Hematopoietic multipotent progenitor cell treated with erythropoietin and hydrocortisone succinate and interleukin-3 and kit ligand, for 6 days (in vitro differentiated cells): ENCODE measurements around the gene COL5A1.
"Not testable (repeated sequence)": the region's sequence is repeated elsewhere in the genome, so short reads cannot be mapped to it uniquely, and the experiment has no call there.

ENCODE experiments used
- DNase-seq: peaks from one replicate; pipeline ENCODE4 v3.0.0-alpha.2; 2015

Gene COL5A1

GRCh38 chr9:134641990-134642384 lies 384 bp downstream of the COL5A1 start:
- DNase-seq, result no peak

DNA sequence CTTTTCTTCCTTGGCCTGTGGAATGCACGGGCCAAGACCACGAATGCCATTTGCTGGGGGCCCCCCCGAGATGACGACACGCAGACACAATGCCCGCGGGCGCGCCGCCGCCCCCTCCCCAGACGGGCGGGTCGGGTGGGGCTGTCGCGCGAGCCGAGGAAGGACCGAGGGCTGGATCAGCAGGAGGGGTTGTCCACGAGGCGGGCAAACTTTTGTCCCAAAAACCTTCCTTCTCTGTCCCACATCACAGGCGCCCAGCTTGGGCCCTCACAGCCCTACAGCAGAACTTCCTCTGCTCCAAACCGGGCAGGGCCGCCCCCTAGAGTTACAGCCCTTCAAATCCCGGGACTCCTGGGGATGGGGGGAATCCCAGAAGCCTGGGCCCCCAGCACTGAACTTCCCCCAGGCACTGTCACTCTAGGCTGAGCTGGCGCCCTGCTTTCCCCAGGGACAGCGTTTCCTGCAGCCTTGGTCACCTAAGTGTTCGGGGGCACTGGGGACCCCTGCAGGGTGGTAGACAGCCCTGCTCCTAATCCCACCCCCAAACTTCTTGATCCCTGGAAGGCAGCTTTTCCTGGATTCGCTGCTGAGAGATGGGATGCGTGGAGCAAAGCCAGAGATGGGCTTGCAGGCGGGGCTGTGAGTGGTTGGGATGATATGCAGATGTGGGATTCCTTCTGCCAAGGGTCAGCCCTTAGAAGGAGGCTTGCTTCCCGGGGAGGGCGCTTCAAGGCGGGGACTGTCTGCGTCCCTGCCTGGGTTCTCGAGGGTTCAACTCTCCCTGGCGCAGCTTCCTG lies 980 bp downstream of the COL5A1 start:
- DNase-seq, result no peak

DNA sequence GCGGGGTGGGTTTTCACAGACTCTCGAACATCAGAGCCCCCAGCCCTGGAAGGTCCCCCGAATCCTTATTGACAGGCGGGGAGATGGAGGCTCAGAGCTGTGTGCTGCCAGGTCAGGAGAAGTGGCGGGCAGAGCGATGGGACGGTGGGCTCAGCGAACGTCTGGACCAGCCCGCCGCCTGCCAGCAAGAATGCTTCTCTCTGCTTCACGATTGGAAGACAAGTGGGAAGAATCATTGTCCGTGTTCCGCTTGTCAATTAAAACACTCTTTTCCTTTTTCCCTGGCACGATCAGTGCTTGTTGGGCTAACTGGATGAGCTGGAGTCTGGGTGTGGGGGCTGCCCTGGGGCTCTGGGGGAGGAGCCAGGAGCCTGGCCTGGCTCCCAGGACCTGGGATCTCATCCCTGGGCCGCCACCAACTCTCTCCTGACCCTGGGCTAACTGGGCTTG lies 1.6 kb downstream of the COL5A1 start:
- DNase-seq, result no peak

- not testable (repeated sequence) for DNase-seq
These were observed 2.8 kb downstream of the COL5A1 start for GRCh38 chr9:134644401-134644724.

DNA sequence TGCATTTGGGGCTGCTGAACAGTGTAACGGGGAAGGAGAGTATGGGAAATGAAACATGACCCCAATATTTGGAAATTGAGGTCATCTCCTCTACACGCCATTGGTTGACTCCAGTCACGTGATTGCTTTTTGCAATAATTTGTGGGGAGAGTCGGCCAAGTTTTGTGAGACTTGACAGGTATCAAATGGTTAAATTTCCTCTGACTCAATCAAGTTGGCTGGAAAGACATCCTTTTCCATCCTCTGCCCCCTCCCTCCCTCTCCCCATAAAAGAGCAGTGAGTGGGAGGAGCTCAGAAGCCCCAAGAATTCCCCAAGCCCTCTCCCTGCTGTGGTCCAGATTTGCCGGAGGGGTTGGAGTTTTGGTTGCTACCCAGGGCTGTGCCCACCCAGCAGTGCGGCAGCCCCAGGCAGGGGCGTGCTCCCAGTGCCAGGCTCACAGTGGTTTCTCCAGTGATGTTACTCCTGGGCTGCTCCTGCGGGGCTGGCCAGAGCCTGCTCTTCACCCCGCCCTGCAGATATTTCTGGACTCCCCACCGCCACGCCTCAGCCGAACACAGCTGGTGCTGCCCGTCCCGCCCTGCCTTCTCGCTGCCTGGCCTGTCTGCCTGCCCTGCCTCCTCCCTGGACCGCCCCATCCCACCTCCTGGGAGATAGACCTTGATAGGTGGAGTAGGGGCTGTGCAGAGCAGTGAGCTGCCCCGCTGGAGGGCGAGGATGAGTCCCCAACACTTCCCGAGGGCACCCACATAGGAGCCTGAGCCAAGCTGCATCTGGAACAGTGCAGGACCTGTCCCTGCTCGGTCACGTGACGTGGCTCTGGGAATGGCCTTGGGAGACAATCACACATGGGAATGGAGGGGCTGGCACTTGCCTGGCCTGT lies 3.4 kb downstream of the COL5A1 start:
- no peak for DNase-seq

GRCh38 chr9:134645607-134646365 lies 4.2 kb downstream of the COL5A1 start:
- DNase-seq, result no peak

- no peak for DNase-seq
These were observed 5.9 kb downstream of the COL5A1 start for GRCh38 chr9:134647359-134648080.

DNA sequence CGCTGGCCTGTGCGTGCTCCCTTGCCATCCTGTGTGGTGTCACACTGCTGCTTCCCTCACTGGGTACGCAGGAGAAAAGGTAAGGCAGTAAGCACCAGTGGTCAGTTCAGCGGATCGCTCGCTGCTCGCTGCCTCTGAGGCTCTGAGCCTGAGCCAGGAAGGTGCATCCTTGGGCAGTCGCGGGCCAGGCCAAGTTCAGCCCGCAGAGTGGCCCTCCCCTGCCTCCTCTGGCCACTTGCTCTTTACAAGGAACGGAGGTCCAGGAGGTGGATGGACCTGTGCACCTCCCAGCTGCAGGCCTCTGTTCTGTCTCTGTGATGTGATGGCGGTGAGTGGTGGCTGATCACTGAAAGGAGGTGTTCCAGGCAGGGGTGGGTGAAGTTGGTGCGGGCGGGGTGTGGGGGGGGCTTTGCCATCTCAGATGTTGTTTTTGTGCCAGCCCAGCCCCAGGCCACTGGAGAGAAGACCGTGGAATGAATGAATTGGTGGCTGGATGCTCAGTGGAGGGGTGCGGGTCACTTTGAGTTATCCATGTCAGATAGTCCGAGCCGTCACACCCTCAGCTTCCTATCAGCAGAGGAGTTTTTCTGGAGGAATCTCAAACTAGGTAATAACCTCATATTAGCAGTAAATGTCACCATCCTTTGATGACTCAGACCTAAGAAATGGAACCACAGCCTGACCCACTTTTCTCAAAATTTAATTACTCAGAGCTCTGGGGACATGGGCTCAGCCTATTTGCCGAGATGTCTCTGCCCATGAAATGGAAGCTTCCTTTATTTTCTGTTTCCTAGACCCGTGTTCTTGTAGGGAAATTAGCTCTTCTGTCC lies 7.3 kb downstream of the COL5A1 start:
- no peak for DNase-seq

DNA sequence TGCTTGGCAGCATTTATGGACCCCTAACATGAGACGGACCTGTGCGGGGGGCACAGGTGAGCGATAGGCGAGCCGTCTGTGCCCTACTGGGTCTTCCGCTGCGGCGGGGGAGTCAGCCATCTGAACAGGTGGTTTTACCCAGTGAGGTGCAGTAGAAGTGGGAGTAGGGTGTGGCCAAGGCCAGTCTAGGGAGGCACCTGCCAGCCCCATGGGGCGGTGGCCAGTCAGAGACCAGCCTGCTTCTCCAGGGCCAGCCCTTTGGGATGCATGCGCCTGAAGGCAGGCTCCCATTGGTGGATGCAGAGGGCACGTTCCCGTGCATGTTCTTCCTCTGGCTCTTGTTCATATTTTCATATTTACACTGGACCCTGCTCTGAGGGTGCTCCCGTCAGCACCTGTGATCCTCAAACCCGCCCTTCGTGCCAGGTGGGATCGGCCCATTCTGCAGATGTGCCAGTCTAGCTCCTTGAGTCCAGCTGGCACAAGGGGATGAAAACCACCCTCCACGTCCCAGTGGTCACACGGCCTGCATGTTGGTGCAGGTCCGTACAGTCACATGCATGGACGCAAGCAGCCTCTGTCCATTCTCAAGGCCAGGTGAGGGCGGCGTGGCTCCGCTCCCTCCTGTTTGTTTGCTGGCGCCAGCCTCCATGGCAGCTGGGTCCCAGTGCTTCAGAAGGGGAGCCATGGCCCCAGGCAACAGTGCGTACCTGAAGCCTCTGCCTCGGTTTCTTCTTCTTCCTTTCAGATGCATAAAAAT lies 9.0 kb downstream of the COL5A1 start:
- DNase-seq, result no peak

DNA sequence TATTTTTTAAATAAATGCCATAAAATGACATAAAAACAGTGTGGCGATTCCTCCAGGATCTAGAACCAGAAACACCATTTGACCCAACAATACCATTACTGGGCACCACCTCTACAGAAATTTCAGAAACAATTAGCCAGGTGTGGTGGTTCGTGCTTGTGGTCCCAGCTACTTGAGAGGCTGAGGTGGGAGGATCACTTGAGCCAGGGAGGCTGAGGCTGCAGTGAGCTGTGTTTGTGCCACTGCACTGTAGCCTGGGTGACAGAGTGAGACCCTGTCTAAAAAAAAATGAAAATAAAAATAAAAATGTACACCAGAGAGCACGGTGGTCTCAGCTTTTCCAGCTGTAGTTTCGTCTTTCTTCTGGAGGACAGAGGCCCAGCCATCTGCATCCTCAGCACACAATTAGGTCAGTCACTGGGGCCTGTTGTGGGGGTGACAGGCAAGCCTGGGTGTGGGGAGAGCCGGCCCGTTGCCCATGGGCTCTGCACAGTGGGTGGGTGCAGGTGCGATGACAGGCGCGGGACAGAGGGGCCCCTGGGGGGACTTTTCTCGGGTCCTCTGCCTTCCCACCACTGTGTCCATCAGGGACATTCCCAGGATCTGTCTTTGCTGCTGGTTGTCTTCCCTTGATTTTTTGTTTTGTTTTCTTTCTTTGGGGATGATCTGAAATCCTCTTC lies 9.8 kb downstream of the COL5A1 start:
- no peak for DNase-seq

DNA sequence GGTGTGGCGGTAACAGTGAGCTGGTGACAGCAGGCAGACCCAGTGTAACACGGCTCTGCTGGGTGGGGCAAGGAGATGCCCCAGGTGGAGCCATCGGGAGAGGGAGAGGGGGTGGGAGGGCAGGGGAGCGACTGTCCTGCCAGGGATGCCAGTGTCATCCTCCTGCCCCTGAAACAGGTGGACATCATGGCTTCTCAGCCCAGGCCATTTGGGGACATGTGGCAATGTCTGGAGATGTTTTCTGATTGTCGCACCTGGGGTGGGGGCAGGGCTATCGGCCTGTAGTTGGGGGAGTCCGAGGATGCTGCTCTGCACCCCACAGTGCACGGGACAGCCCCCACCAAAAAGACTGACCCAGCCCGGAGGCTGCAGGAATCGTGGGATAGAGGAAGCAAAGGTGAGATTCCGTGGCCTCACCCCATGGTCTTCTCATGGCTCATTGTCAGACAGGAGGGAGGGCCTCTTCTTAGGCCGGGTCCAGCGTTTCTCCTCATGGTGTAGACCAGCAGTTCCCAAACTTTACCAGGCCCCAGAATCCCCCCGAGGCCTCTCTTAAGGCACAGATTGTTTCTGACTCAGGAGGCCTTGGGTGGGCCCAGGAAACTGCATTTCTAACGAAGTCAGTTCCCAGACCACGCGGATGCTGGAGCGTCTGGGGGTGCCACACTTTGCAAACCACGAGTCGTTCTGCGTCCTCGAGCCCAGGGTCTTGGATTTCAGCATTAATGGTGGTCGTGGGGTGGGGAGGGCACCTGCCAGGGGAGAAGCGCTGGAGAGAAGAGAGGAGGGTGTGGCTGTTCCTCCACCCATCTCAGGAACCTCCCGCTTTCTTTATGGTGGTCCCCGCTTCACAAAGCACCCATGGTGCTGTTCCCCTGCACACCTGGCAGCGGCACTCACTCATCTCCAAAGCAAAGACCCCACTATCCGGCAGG lies 11.0 kb downstream of the COL5A1 start:
- no peak for DNase-seq

GRCh38 chr9:134653259-134654009 lies 11.8 kb downstream of the COL5A1 start:
- DNase-seq, result no peak

DNA sequence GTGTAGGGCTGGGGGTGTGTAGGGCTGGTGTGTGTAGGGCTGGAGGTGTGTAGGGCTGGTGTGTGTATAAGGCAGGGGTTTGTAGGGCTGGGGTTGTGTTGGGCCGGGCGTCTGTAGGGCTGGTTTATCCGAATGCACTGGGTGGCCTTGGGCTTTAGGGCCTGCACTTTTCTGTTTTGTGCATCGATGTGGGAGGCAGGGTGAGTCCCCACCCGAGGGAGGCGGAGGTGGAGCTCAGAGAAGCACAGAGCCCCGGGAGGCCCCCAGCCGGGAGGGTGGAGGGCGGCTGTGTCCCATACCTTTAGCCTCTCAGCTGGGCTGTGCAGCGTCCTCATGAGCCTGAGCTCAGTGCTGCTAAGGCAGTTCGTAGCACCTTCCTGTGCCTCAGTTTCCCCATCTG lies 13.5 kb downstream of the COL5A1 start:
- DNase-seq, result no peak

DNA sequence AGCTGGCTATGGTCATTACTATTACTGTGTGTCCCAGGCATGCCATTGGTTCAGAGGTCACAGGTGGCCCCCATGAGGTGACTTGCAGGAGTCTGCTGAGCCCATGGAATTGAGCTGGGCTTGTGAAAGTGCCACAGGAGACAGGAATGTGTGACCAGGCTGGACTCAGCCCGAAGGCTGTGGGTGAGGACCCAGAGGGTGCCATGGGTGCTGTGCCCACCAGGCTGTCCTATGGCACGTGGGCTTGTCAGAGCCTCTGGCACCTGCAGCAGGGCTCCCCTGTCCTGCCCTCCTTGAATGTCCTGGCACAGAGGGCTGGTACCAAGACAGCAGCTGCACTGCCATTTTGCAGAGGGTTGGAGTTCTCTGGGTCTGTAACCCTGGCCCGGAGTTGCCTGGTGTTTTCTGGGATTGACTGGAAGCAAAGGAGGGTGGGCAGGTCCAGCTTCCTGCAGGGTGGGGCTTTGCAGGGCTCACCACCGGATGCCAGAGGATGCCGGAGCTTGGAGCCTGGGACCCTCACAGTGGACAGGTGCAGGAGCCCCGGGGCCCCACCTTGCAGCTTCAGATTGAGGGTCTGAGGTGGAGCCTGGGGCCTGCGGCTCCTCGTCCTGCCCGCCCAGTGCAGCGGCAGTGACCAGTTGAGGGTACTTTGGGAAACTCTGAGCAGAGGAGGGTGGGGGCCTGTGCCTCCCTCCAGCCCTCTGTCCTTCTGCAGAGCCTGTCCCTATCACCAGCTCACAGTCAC lies 14.2 kb downstream of the COL5A1 start:
- DNase-seq, result no peak

GRCh38 chr9:134656334-134657006 lies 14.9 kb downstream of the COL5A1 start:
- no peak for DNase-seq

- no peak for DNase-seq
These were observed 16.2 kb downstream of the COL5A1 start for GRCh38 chr9:134657666-134658377.
